ENCODE results near the gene SCNN1G. TPM values are rescaled to one million over a fixed set of nuclear protein-coding genes. Genes with fewer than 3 reads are reported as not detected.

SCNN1G gene
- total RNA-seq, 4 donors from 2014 or later: 5.8 to 39.3 (median 15.2) TPM

- H3K4me3 ChIP-seq (ENCODE audit: low read depth, poor library complexity, severe bottlenecking): no peak overlapping the region
- no peak for DNase-seq (ENCODE audit: low spot score in 2 of 2)
- intact Hi-C loops (cut with DNase I; ENCODE audit: low total_unique reads): no loop called here
- WGBS, 2 donors: 57 to 73% methylated on average over 8 of the region's 8 CpGs
- TF ChIP-seq CTCF (IDR thresholded peaks at IDR 0.05): no peak
- TF ChIP-seq POLR2A (IDR thresholded peaks at IDR 0.05): no peak
These were observed 35.1 kb downstream of the SCNN1G start for GRCh38 chr16:23217646-23218045.

- intact Hi-C loops (cut with DNase I; ENCODE audit: low total_unique reads): no loop called here
- DNase-seq (ENCODE audit: low spot score in 2 of 2): no peak
- TF ChIP-seq CTCF (IDR thresholded peaks at IDR 0.05) (no peak), POLR2A (IDR thresholded peaks at IDR 0.05) (no peak)
- no peak overlapping the region for H3K4me3 ChIP-seq (ENCODE audit: low read depth, poor library complexity, severe bottlenecking)
These were observed 40.4 kb downstream of the SCNN1G start for GRCh38 chr16:23222929-23223328.

- H3K4me3 ChIP-seq (ENCODE audit: low read depth, poor library complexity, severe bottlenecking): no peak overlapping the region
- no peak for TF ChIP-seq POLR2A (IDR thresholded peaks at IDR 0.05)
- DNase-seq (ENCODE audit: low spot score in 2 of 2): no peak
- intact Hi-C loops (cut with DNase I; ENCODE audit: low total_unique reads): no loop called here
- WGBS, 2 donors: 71 to 76% methylated on average over 8 of the region's 8 CpGs
These were observed 40.8 kb downstream of the SCNN1G start for GRCh38 chr16:23223368-23223767.

- H3K4me3 ChIP-seq (ENCODE audit: low read depth, poor library complexity, severe bottlenecking): no peak overlapping the region
These were observed 42.6 kb downstream of the SCNN1G start for GRCh38 chr16:23225109-23225508.

GRCh38 chr16:23225634-23226033 lies 43.1 kb downstream of the SCNN1G start:
- DNase-seq (ENCODE audit: low spot score in 2 of 2): no peak
- no peak overlapping the region for H3K4me3 ChIP-seq (ENCODE audit: low read depth, poor library complexity, severe bottlenecking)
- intact Hi-C loops (cut with DNase I; ENCODE audit: low total_unique reads): no loop called here
- TF ChIP-seq POLR2A (IDR thresholded peaks at IDR 0.05): no peak
- no peak for TF ChIP-seq CTCF (IDR thresholded peaks at IDR 0.05)

More at GRCh38 chr16:23225109-23225508, 42.6 kb downstream of the SCNN1G start:
- peak in 1 of 3 donors; percentile 14 for TF ChIP-seq CTCF (IDR thresholded peaks at IDR 0.05)
- TF ChIP-seq POLR2A (IDR thresholded peaks at IDR 0.05): no peak
- 83 to 85% methylated on average over 4 of the region's 4 CpGs for WGBS, 2 donors
- intact Hi-C loops (cut with DNase I; ENCODE audit: low total_unique reads): no loop called here
- no peak for DNase-seq (ENCODE audit: low spot score in 2 of 2)

- TF ChIP-seq POLR2A (IDR thresholded peaks at IDR 0.05) (no peak), CTCF (IDR thresholded peaks at IDR 0.05) (no peak)
- DNase-seq (ENCODE audit: low spot score in 2 of 2): no peak
- no peak overlapping the region for H3K4me3 ChIP-seq (ENCODE audit: low read depth, poor library complexity, severe bottlenecking)
- intact Hi-C loops (cut with DNase I; ENCODE audit: low total_unique reads): no loop called here
- WGBS, 2 donors: 77 to 78% methylated on average over 4 of the region's 4 CpGs
These were observed 45.0 kb downstream of the SCNN1G start for GRCh38 chr16:23227529-23227928.

Data from lower leg skin (tissue), 4 donors.